PC-9 (cell line): ENCODE measurements around the gene NSMCE3. TPM values are rescaled to one million over a fixed set of nuclear protein-coding genes. Genes with fewer than 3 reads are reported as not detected.

Experiments
- BruUV-seq: library from RNA; stranded (reverse); fragments of 400-500 nt; replicated peaks from 2 replicates; lab custom pipeline; 2021; lab: Mats Ljungman, UMichigan
- CTCF ChIA-PET: fragments of 300-600 bp; sonication (Branson Sonifier 250); formaldehyde crosslinking; loops from one replicate; lab custom pipeline; 2022; ENCODE audit warnings: antibody characterized with exemption; lab: Charles Lee
- POLR2A ChIA-PET: fragments of 300-600 bp; sonication (Branson Sonifier 250); formaldehyde crosslinking; loops from one replicate; lab custom pipeline; 2022; ENCODE audit warnings: antibody characterized with exemption; ENCODE audit not compliant: unreplicated experiment; lab: Charles Lee
- DNase-seq, 2 experiments: peaks; one replicate each; pipeline versions ENCODE4 v3.0.0 to v3.0.0-alpha.2; 2015 to 2022; ENCODE audit warnings: mixed read lengths in 1 of 2
- H2AFZ ChIP-seq: fragments of 200-600 bp; sonication (generic); 2 replicates; pipeline ENCODE4 v1.8.1; 2017; ENCODE audit warnings: antibody characterized with exemption
- H3F3A ChIP-seq: fragments of 200-600 bp; sonication (generic); 2 replicates; pipeline ENCODE4 v1.8.1; 2017; ENCODE audit warnings: antibody characterized with exemption, mild to moderate bottlenecking, low read depth; ENCODE audit not compliant: insufficient read depth
- H3K27ac ChIP-seq: fragments of 200-600 bp; sonication (generic); 2 replicates; pipeline ENCODE4 v1.6.1; 2016; ENCODE audit warnings: mixed run types
- H3K27me3 ChIP-seq: fragments of 200-600 bp; sonication (generic); 2 replicates; pipeline ENCODE4 v1.6.1; 2016; ENCODE audit warnings: low read depth, mixed run types; ENCODE audit not compliant: insufficient read depth
- H3K36me3 ChIP-seq: fragments of 200-600 bp; sonication (generic); 2 replicates; pipeline ENCODE4 v1.6.1; 2016; ENCODE audit warnings: low read depth, mixed run types
- H3K4me1 ChIP-seq: fragments of 200-600 bp; sonication (generic); replicated peaks from 2 replicates; pipeline ENCODE4 v1.6.1; 2016; ENCODE audit warnings: mixed run types; ENCODE audit not compliant: insufficient read depth
- H3K4me2 ChIP-seq: fragments of 200-600 bp; sonication (generic); 2 replicates; pipeline ENCODE4 v1.6.1; 2017; ENCODE audit warnings: mixed run types
- H3K4me3 ChIP-seq: fragments of 200-600 bp; sonication (generic); 2 replicates; pipeline ENCODE4 v1.6.1; 2016; ENCODE audit warnings: mixed run types
- H3K79me2 ChIP-seq: fragments of 200-600 bp; sonication (generic); 2 replicates; pipeline ENCODE4 v1.6.1; 2017; ENCODE audit warnings: low read depth, mixed run types
- H3K9me2 ChIP-seq: fragments of 200-600 bp; sonication (generic); 2 replicates; pipeline ENCODE4 v1.8.1; 2017; ENCODE audit warnings: mild to moderate bottlenecking; ENCODE audit not compliant: insufficient read depth
- H3K9me3 ChIP-seq: fragments of 200-600 bp; sonication (generic); 2 replicates; pipeline ENCODE4 v1.8.1; 2016; ENCODE audit warnings: low read depth; ENCODE audit not compliant: insufficient read depth
- H4K20me1 ChIP-seq: fragments of 200-600 bp; sonication (generic); 2 replicates; pipeline ENCODE4 v1.8.1; 2017; ENCODE audit not compliant: insufficient read depth
- CTCF ChIP-seq: fragments of 200-600 bp; sonication (generic); conservative IDR thresholded peaks from 2 replicates; pipeline ENCODE4 v1.6.1; 2017; ENCODE audit warnings: mixed run types, antibody characterized with exemption, mild to moderate bottlenecking, moderate library complexity
- EZH2 ChIP-seq: fragments of 200-600 bp; sonication (generic); IDR thresholded peaks from 2 replicates; pipeline ENCODE4 v1.8.0; 2017; ENCODE audit warnings: antibody characterized with exemption, low read depth
- intact Hi-C: fragments of 100-400 bp; cut with micrococcal nuclease; formaldehyde crosslinking; loops from one replicate; pipeline ENCODE4 v1.10.0; 2022; ENCODE audit not compliant: unreplicated experiment
- total RNA-seq: library from RNA; stranded (reverse); gene quantifications from 2 replicates; pipeline ENCODE4 v1.2.3, GENCODE V29; 2021

The NSMCE3 gene
- total RNA-seq, 1 experiment from 2014 or later, result 4.0 TPM

GRCh38 chr15:29259233-29259632 is 10.4 kb downstream of the NSMCE3 start:
- Histone ChIP-seq H4K20me1 (no peaks in the 10 kb centered on the region), H3K9me3 (no peaks in the 10 kb centered on the region), H3K79me2 (no peaks in the 10 kb centered on the region), H3K27me3 (no peaks in the 10 kb centered on the region), H3K4me3 (no peak overlapping the region), H3K9me2 (no peaks in the 10 kb centered on the region), H3K36me3 (no peaks in the 10 kb centered on the region), H2AFZ (no peak overlapping the region), H3K4me1 (no peaks in the 10 kb centered on the region), H3K27ac (no peak overlapping the region), H3F3A (no peaks in the 10 kb centered on the region), H3K4me2 (no peak overlapping the region)
- TF ChIP-seq CTCF (no peak), EZH2 (no peak)
- ChIA-PET CTCF (no interaction called here), POLR2A (no interaction called here)
- BruUV-seq, result no TSS peak
- intact Hi-C loops, result no loop called here
- no peak for DNase-seq

GRCh38 chr15:29252234-29252633 is 17.4 kb downstream of the NSMCE3 start:
- H3K4me2 ChIP-seq, result no peak overlapping the region
- no peak overlapping the region for H3K4me3 ChIP-seq
- POLR2A ChIA-PET, result interaction anchor here (0.6 kb wide), 1 partner anchor 240 kb away, joined by 3 read pairs; no protein-coding TSS in a partner anchor
- no peaks in the 10 kb centered on the region for H3K9me2 ChIP-seq
- no peak overlapping the region for H3K27ac ChIP-seq
- BruUV-seq, result no TSS peak
- intact Hi-C loops, result no loop called here
- DNase-seq, result no peak
- H3K36me3 ChIP-seq, result no peaks in the 10 kb centered on the region
- CTCF ChIA-PET, result no interaction called here
- no peak for TF ChIP-seq EZH2
- TF ChIP-seq CTCF, result no peak
- H3K27me3 ChIP-seq, result no peaks in the 10 kb centered on the region
- H3K4me1 ChIP-seq, result no peaks in the 10 kb centered on the region
- no peaks in the 10 kb centered on the region for H3K9me3 ChIP-seq
- no peak overlapping the region for H2AFZ ChIP-seq
- H4K20me1 ChIP-seq, result no peaks in the 10 kb centered on the region
- no peaks in the 10 kb centered on the region for H3K79me2 ChIP-seq
- no peaks in the 10 kb centered on the region for H3F3A ChIP-seq

DNA sequence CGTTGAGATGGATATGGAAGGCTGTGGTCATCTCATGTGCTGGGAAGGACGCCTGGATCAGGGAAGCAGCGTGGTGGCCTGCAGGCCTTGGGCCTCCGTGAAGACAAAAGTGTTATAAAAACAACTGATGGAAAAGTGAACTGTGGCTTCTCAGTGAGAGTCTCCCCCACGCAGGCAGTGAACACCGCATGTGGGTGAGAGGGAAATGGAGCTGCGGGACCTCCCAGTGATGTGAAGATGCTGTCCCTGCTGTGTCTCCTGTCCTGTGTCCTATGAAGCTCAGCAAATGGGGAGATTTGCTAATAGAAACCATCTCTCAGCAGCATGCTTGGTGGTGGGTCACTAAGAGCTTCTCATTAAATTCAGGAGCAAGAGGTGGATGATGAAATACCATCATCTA is 25.1 kb downstream of the NSMCE3 start:
- no peaks in the 10 kb centered on the region for H4K20me1 ChIP-seq
- H3K4me3 ChIP-seq, result no peak overlapping the region
- TF ChIP-seq EZH2 (no peak), CTCF (no peak)
- POLR2A ChIA-PET, result no interaction called here
- H3K27me3 ChIP-seq, result peaks cover 30% of the 10 kb centered on the region
- no peak overlapping the region for H2AFZ ChIP-seq
- no peaks in the 10 kb centered on the region for H3K79me2 ChIP-seq
- H3F3A ChIP-seq, result no peaks in the 10 kb centered on the region
- intact Hi-C loops, result no loop called here
- DNase-seq, result no peak
- no TSS peak for BruUV-seq
- H3K9me3 ChIP-seq, result no peaks in the 10 kb centered on the region
- H3K36me3 ChIP-seq, result no peaks in the 10 kb centered on the region
- H3K9me2 ChIP-seq, result no peaks in the 10 kb centered on the region
- H3K4me2 ChIP-seq, result no peak overlapping the region
- CTCF ChIA-PET, result no interaction called here
- no peaks in the 10 kb centered on the region for H3K4me1 ChIP-seq
- H3K27ac ChIP-seq, result no peak overlapping the region
